Gastrocnemius medialis (tissue), 4 donors: ENCODE data around the gene FYCO1. TPM values are rescaled to one million over a fixed set of nuclear protein-coding genes. Genes with fewer than 3 reads are reported as not detected.

Source experiments
- ATAC-seq, 2 donors: fragments of 150-250 bp; one replicate each; pipeline ENCODE4 v1.9.1; 2016
- DNase-seq, 2 donors: peaks; one replicate each; pipeline ENCODE4 v3.0.0-alpha.2; 2019
- H3K27ac ChIP-seq, 4 donors: fragments of 200-600 bp; sonication (generic); 1 replicate in 1 of 4; 2 replicates in 3 of 4; pipeline ENCODE4 v1.5.1; 2016 to 2018; ENCODE audit warnings: mild to moderate bottlenecking in 2 of 4, moderate library complexity in 1 of 4
- H3K27me3 ChIP-seq, 3 donors: fragments of 200-600 bp; sonication (generic) in 2 of 3; 1 replicate in 1 of 3; 2 replicates in 2 of 3; pipeline versions ENCODE4 v1.5.1 to v1.6.0; 2016 to 2019; ENCODE audit warnings: mild to moderate bottlenecking in 1 of 3, moderate library complexity in 1 of 3
- H3K36me3 ChIP-seq, 2 donors: fragments of 200-600 bp; sonication (generic) in 1 of 2; one replicate each; pipeline ENCODE4 v1.5.1; 2017 to 2018
- H3K4me1 ChIP-seq, 2 donors: fragments of 200-600 bp; sonication (generic) in 1 of 2; one replicate each; pipeline ENCODE4 v1.5.1; 2016 to 2017; ENCODE audit warnings: mild to moderate bottlenecking in 2 of 2
- H3K4me3 ChIP-seq, 4 donors: fragments of 200-600 bp; sonication (generic) in 3 of 4; 1 replicate in 1 of 4; 2 replicates in 3 of 4; pipeline ENCODE4 v1.5.1; 2016 to 2019; ENCODE audit warnings: mild to moderate bottlenecking in 2 of 4
- H3K9me3 ChIP-seq, 3 donors: fragments of 200-600 bp; sonication (generic) in 2 of 3; 1 replicate in 1 of 3; 2 replicates in 2 of 3; pipeline ENCODE4 v1.5.1; 2016 to 2019
- POLR2A ChIP-seq, 2 donors: fragments of 450-650 bp; IDR thresholded peaks; one replicate each; pipeline ENCODE4 v1.6.1; 2017; ENCODE audit warnings: antibody characterized with exemption in 2 of 2, mild to moderate bottlenecking in 2 of 2, moderate library complexity in 2 of 2
- in situ Hi-C, 4 donors: fragments of 200-750 bp; cut with MboI; loops; one replicate each; pipeline versions ENCODE4 v1.15.0 to v1.8.0; 2017; ENCODE audit warnings: low sequenced_read_pairs in 4 of 4
- intact Hi-C: fragments of 100-400 bp; cut with DNase I; formaldehyde crosslinking; loops from one replicate; pipeline ENCODE4 v1.15.1; 2023; ENCODE audit warnings: low total_unique reads
- total RNA-seq, 4 donors: library from RNA; depleted of rRNA; stranded (reverse); fragments of >200 nt; gene quantifications; one replicate each; pipeline versions ENCODE4 v1.1.0 to v1.2.3, GENCODE V29; 2016
- TF ChIP-seq, protein P1 (sequence below), 5 experiments: fragments of 450-650 bp in 3 of 5; fragments of 200-600 bp in 2 of 5; sonication (generic) in 2 of 5; IDR thresholded peaks in 4 of 5; conservative IDR thresholded peaks in 1 of 5; 1 replicate in 4 of 5; 2 replicates in 1 of 5; pipeline ENCODE4 v1.5.1; 2016 to 2019; ENCODE audit warnings: antibody characterized with exemption in 5 of 5, mild to moderate bottlenecking in 3 of 5, moderate library complexity in 3 of 5

The FYCO1 gene
- total RNA-seq, 4 donors from 2014 or later: 47.4 to 99.8 (median 84.2) TPM

DNA sequence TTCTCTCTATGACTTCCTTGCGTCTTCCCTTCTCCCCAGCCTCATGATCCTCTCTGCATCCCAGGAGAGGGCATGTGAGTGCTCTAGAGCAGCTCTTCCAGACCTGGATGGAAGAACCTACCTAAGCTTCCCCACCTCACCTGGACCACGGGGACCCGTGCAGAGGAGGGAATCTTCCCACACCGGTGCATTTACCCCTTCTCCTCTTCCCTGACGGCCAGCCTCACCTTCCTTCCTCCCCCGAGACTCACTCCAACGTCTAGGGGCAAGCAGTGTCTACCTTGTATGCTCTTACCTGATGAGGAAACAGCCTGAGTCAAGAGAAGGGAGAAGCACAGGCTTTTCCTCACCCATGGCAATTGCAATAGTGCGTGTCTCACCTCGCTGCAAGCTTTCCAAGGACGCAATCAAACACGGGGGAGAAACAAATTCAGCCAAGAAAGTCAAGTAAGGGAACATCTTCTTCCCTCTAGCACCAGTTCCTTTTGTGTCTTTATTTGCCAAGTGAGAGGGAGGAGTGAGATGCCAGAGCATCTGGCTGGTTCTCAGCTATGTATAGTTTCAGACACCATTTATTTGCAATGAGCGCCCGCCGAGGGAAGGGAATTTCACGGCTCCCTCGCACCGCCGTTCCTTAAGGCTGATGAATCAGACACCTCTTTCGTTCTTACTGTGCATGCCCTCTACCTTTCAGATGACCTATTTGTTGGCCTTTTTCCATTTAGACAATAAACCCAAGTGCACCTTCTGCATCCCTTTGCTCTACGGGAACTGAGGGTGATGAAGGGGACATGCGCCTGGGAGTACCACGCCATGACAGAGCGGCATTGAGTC lies 111.0 kb downstream of the FYCO1 start:
- H3K4me3 ChIP-seq: no peak overlapping the region
- ATAC-seq (no peak), DNase-seq (no peak)
- TF ChIP-seq, protein P1, sequence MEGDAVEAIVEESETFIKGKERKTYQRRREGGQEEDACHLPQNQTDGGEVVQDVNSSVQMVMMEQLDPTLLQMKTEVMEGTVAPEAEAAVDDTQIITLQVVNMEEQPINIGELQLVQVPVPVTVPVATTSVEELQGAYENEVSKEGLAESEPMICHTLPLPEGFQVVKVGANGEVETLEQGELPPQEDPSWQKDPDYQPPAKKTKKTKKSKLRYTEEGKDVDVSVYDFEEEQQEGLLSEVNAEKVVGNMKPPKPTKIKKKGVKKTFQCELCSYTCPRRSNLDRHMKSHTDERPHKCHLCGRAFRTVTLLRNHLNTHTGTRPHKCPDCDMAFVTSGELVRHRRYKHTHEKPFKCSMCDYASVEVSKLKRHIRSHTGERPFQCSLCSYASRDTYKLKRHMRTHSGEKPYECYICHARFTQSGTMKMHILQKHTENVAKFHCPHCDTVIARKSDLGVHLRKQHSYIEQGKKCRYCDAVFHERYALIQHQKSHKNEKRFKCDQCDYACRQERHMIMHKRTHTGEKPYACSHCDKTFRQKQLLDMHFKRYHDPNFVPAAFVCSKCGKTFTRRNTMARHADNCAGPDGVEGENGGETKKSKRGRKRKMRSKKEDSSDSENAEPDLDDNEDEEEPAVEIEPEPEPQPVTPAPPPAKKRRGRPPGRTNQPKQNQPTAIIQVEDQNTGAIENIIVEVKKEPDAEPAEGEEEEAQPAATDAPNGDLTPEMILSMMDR (IDR thresholded peaks at IDR 0.05 in 4 of 5, conservative IDR thresholded peaks at IDR 0.05 in 1 of 5): no peak
- no peak for TF ChIP-seq POLR2A (IDR thresholded peaks at IDR 0.05)
- H3K27ac ChIP-seq: no peak overlapping the region
- H3K27me3 ChIP-seq: no peaks in the 10 kb centered on the region
- H3K36me3 ChIP-seq: no peaks in the 10 kb centered on the region
- intact Hi-C loops: no loop called here
- in situ Hi-C loops: no loop called here
- no peaks in the 10 kb centered on the region for H3K9me3 ChIP-seq
- no peaks in the 10 kb centered on the region for H3K4me1 ChIP-seq

DNA sequence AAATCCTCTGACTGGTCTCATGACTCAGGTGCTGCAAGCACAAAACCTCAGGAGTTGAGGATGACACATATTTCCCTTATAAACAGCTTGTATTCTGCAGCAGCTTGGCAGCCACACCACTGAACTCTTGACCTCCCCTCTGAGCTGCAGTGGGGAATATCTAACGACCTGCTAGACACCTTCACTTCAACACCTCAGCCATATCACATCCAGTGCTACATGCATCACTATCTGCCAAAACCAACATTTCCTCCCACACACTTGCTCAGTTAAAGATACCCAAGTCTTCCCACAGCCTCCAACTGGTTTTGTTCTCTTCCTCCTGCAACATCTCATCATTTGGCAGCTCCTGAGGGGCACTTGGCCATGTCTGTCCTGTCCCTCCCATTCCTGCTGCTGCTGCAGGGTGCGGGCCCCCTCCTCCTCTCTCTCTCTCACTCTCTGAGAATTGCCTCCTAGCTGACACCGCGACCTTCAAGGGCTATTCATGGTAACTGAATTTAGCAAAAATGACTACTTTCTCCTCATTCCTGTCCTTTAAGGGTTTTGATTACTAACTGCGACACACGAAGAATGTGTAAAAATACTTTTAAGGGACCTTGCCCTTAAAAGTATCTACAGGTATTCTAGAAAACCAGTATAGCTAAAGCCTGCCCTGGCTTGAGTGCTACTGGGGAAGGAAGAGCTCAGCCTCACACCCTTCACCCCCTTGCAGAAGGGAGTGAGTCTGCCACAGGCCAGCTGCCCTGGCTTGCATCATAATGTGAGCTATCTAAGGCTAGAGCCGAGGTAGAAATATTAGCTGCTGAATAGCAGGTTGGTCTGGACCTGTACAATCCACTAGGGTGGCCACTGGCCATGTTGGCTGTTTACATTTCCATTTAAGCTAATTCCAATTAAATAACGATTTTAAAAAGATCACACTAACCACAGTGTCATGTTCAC lies 114.3 kb downstream of the FYCO1 start:
- in situ Hi-C loops: no loop called here
- no peak for TF ChIP-seq POLR2A (IDR thresholded peaks at IDR 0.05)
- TF ChIP-seq, protein P1 (IDR thresholded peaks at IDR 0.05 in 4 of 5, conservative IDR thresholded peaks at IDR 0.05 in 1 of 5): no peak
- Histone ChIP-seq H3K36me3 (no peaks in the 10 kb centered on the region), H3K27ac (no peak overlapping the region), H3K4me3 (no peak overlapping the region), H3K9me3 (no peaks in the 10 kb centered on the region), H3K4me1 (no peaks in the 10 kb centered on the region), H3K27me3 (no peaks in the 10 kb centered on the region)
- no peak for DNase-seq
- intact Hi-C loops: no loop called here
- ATAC-seq: no peak

DNA sequence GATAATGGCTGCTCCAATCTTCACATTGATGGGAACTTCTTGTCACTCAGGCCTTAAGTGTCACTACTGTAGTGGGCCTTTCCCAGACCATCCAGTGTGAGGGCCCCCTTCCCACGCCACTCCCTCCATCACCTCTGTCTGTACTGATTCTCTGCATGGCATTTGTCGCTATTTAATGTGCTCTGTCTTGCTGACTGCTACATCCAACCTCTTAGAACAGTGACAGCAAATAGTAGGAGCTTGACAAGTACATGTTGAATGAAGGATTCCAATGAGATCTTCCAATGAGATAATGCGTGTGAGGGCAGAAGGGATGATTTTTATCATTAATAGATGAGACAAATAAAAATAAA lies 114.9 kb downstream of the FYCO1 start:
- no peaks in the 10 kb centered on the region for H3K36me3 ChIP-seq
- no peak for DNase-seq
- H3K27ac ChIP-seq: no peak overlapping the region
- H3K4me3 ChIP-seq: no peak overlapping the region
- in situ Hi-C loops: no loop called here
- intact Hi-C loops: no loop called here
- no peaks in the 10 kb centered on the region for H3K4me1 ChIP-seq
- no peaks in the 10 kb centered on the region for H3K27me3 ChIP-seq
- H3K9me3 ChIP-seq: no peaks in the 10 kb centered on the region
- no peak for TF ChIP-seq POLR2A (IDR thresholded peaks at IDR 0.05)
- no peak for ATAC-seq

DNA sequence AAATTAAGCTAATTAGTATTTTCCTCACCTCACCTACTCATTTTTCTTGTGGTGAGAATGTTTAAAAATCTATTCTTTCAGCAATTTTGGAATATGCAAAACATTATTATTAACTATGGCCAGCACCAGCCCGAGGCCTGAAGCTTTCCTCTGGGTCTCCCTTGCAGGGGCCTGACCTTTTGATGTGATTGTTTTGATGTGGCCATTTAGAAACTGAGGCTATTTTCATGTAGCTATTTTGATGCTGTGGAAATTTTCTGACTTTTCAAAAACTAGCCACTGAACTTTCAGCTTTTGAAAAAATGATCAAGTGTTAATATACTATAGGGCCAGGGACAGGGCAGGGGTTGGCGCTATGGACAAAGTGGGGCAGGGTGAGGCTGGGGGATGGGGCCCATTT lies 117.5 kb downstream of the FYCO1 start:
- no peaks in the 10 kb centered on the region for H3K36me3 ChIP-seq
- no peaks in the 10 kb centered on the region for H3K9me3 ChIP-seq
- no peak for DNase-seq
- in situ Hi-C loops: no loop called here
- intact Hi-C loops: no loop called here
- no peak for TF ChIP-seq POLR2A (IDR thresholded peaks at IDR 0.05)
- TF ChIP-seq, protein P1 (IDR thresholded peaks at IDR 0.05 in 4 of 5, conservative IDR thresholded peaks at IDR 0.05 in 1 of 5): no peak
- no peak overlapping the region for H3K27ac ChIP-seq
- ATAC-seq: no peak
- H3K4me3 ChIP-seq: no peak overlapping the region
- no peaks in the 10 kb centered on the region for H3K27me3 ChIP-seq
- H3K4me1 ChIP-seq: no peaks in the 10 kb centered on the region
